Loucy (cell line): Measurements from ENCODE around the gene TMEM19.

Experiments used
- H2AFZ ChIP-seq: fragments of 200-600 bp; sonication (generic); 2 replicates; pipeline ENCODE4 v1.6.0; 2016; ENCODE audit warnings: antibody characterized with exemption, mild to moderate bottlenecking, low read length, moderate library complexity
- H3F3A ChIP-seq: fragments of 200-600 bp; 2 replicates; pipeline ENCODE4 v1.6.0; 2016; ENCODE audit warnings: antibody characterized with exemption, low read depth, mild to moderate bottlenecking
- H3K27me3 ChIP-seq: fragments of 200-600 bp; sonication (generic); 2 replicates; pipeline ENCODE4 v1.6.1; 2014; ENCODE audit warnings: low read length, mild to moderate bottlenecking; ENCODE audit not compliant: insufficient read depth, poor library complexity, severe bottlenecking
- H3K36me3 ChIP-seq: fragments of 200-600 bp; sonication (generic); 2 replicates; pipeline ENCODE4 v1.6.1; 2016; ENCODE audit warnings: low read length; ENCODE audit not compliant: insufficient read depth
- H3K4me1 ChIP-seq: fragments of 200-600 bp; sonication (generic); 2 replicates; pipeline ENCODE4 v1.5.1; 2014; ENCODE audit warnings: low read length, mild to moderate bottlenecking; ENCODE audit not compliant: insufficient read depth, poor library complexity, severe bottlenecking
- H3K4me2 ChIP-seq: fragments of 200-600 bp; sonication (generic); 2 replicates; pipeline ENCODE4 v1.6.0; 2014; ENCODE audit warnings: antibody characterized with exemption, low read length, low read depth, mild to moderate bottlenecking; ENCODE audit not compliant: poor library complexity, severe bottlenecking
- H3K4me3 ChIP-seq: fragments of 200-600 bp; sonication (generic); 2 replicates; pipeline ENCODE4 v1.5.1; 2014; ENCODE audit warnings: low read length, mild to moderate bottlenecking, mixed read lengths; ENCODE audit not compliant: poor library complexity, severe bottlenecking
- H3K79me2 ChIP-seq: fragments of 200-600 bp; sonication (generic); 2 replicates; pipeline ENCODE4 v1.6.1; 2014; ENCODE audit warnings: low read length; ENCODE audit not compliant: insufficient read depth
- H3K9ac ChIP-seq: fragments of 200-600 bp; sonication (generic); 2 replicates; pipeline ENCODE4 v1.6.0; 2014; ENCODE audit warnings: mild to moderate bottlenecking, low read depth, low read length, moderate library complexity; ENCODE audit not compliant: poor library complexity, severe bottlenecking
- H3K9me2 ChIP-seq: fragments of 200-600 bp; sonication (generic); replicated peaks from 2 replicates; pipeline ENCODE4 v1.6.1; 2016; ENCODE audit warnings: low read depth, low read length, mixed read lengths
- H3K9me3 ChIP-seq: fragments of 200-600 bp; sonication (generic); 2 replicates; pipeline ENCODE4 v1.6.1; 2014; ENCODE audit warnings: mild to moderate bottlenecking, antibody characterized with exemption, low read length, low read depth; ENCODE audit not compliant: insufficient read depth
- H4K20me1 ChIP-seq: fragments of 200-600 bp; sonication (generic); 2 replicates; pipeline ENCODE4 v1.6.0; 2014; ENCODE audit warnings: antibody characterized with exemption, low read length, mild to moderate bottlenecking; ENCODE audit not compliant: insufficient read depth, poor library complexity, severe bottlenecking
- CTCF ChIP-seq: fragments of 200-600 bp; sonication (generic); conservative IDR thresholded peaks from 2 replicates; pipeline ENCODE4 v1.5.1; 2014; ENCODE audit warnings: mild to moderate bottlenecking, antibody characterized with exemption, low read length
- EZH2phosphoT487 ChIP-seq: fragments of 200-600 bp; IDR thresholded peaks from 2 replicates; pipeline ENCODE4 v1.6.1; 2018; ENCODE audit warnings: antibody characterized with exemption, mild to moderate bottlenecking, moderate library complexity, borderline replicate concordance

TMEM19 gene

GRCh38 chr12:71726548-71726947 is 40.7 kb downstream of the TMEM19 start:
- H3K9ac ChIP-seq, result no peak overlapping the region
- H3K9me3 ChIP-seq, result no peaks in the 10 kb centered on the region
- H3K27me3 ChIP-seq, result no peaks in the 10 kb centered on the region
- H4K20me1 ChIP-seq, result no peaks in the 10 kb centered on the region
- H3K79me2 ChIP-seq, result no peaks in the 10 kb centered on the region
- H3K4me2 ChIP-seq, result no peak overlapping the region
- H2AFZ ChIP-seq, result no peak overlapping the region
- no peak for TF ChIP-seq CTCF
- no peak for TF ChIP-seq EZH2phosphoT487
- H3K4me3 ChIP-seq, result no peak overlapping the region
- H3F3A ChIP-seq, result no peaks in the 10 kb centered on the region
- no peaks in the 10 kb centered on the region for H3K9me2 ChIP-seq
- H3K36me3 ChIP-seq, result no peaks in the 10 kb centered on the region
- no peaks in the 10 kb centered on the region for H3K4me1 ChIP-seq

- Histone ChIP-seq H3K9me3 (no peaks in the 10 kb centered on the region), H4K20me1 (no peaks in the 10 kb centered on the region), H3F3A (no peaks in the 10 kb centered on the region), H3K36me3 (no peaks in the 10 kb centered on the region), H3K79me2 (no peaks in the 10 kb centered on the region), H3K4me1 (no peaks in the 10 kb centered on the region), H2AFZ (no peak overlapping the region), H3K4me2 (no peak overlapping the region), H3K4me3 (no peak overlapping the region), H3K9me2 (no peaks in the 10 kb centered on the region), H3K27me3 (no peaks in the 10 kb centered on the region), H3K9ac (no peak overlapping the region)
- TF ChIP-seq EZH2phosphoT487, result no peak
- no peak for TF ChIP-seq CTCF
Measured at GRCh38 chr12:71727958-71728357, 42.1 kb downstream of the TMEM19 start.

GRCh38 chr12:71730936-71731335 is 45.1 kb downstream of the TMEM19 start:
- Histone ChIP-seq H4K20me1 (no peaks in the 10 kb centered on the region), H3K9me3 (no peaks in the 10 kb centered on the region), H2AFZ (no peak overlapping the region), H3K9ac (no peak overlapping the region), H3K4me2 (no peak overlapping the region), H3K4me3 (no peak overlapping the region), H3K9me2 (no peaks in the 10 kb centered on the region), H3K27me3 (no peaks in the 10 kb centered on the region), H3F3A (no peaks in the 10 kb centered on the region), H3K4me1 (no peaks in the 10 kb centered on the region), H3K36me3 (no peaks in the 10 kb centered on the region), H3K79me2 (no peaks in the 10 kb centered on the region)
- TF ChIP-seq EZH2phosphoT487, result no peak
